Suprapubic skin (tissue), 4 donors: ENCODE data around the gene SRBD1. TPM values are rescaled to one million over a fixed set of nuclear protein-coding genes. Genes with fewer than 3 reads are reported as not detected.

Experiments
- DNase-seq, 2 donors: peaks; one replicate each; pipeline ENCODE4 v3.0.0-alpha.2; 2019; ENCODE audit warnings: low spot score in 2 of 2
- H3K27ac ChIP-seq: fragments of 200-600 bp; sonication (generic); one replicate; pipeline ENCODE4 v1.5.1; 2019
- H3K27me3 ChIP-seq: fragments of 200-600 bp; sonication (generic); one replicate; pipeline ENCODE4 v1.5.1; 2019
- H3K36me3 ChIP-seq: fragments of 200-600 bp; sonication (generic); one replicate; pipeline ENCODE4 v1.5.1; 2019
- H3K4me1 ChIP-seq: fragments of 200-600 bp; sonication (generic); one replicate; pipeline ENCODE4 v1.5.1; 2019
- H3K4me3 ChIP-seq: fragments of 200-600 bp; sonication (generic); one replicate; pipeline ENCODE4 v1.5.1; 2019; ENCODE audit warnings: mild to moderate bottlenecking
- H3K9me3 ChIP-seq: fragments of 200-600 bp; sonication (generic); one replicate; pipeline ENCODE4 v1.5.1; 2019
- EP300 ChIP-seq: sonication (generic); formaldehyde crosslinking; IDR thresholded peaks from one replicate; pipeline ENCODE4 v1.6.1; 2017; ENCODE audit warnings: antibody characterized with exemption
- POLR2A ChIP-seq, 2 donors: fragments of 450-650 bp; IDR thresholded peaks; one replicate each; pipeline ENCODE4 v1.6.1; 2017; ENCODE audit warnings: antibody characterized with exemption in 2 of 2, mild to moderate bottlenecking in 2 of 2, moderate library complexity in 2 of 2
- POLR2AphosphoS5 ChIP-seq, 3 donors: sonication (generic); formaldehyde crosslinking; IDR thresholded peaks; one replicate each; pipeline ENCODE4 v1.6.1; 2017; ENCODE audit warnings: antibody characterized with exemption in 3 of 3
- WGBS: methylation state at CpG from one replicate; pipeline ENCODE4 v1.1.5; 2018; 5-methylcytosine and 5-hydroxymethylcytosine counted together
- total RNA-seq, 4 donors: library from RNA; depleted of rRNA; stranded (reverse); fragments of >200 nt; gene quantifications; one replicate each; pipeline ENCODE4 v1.1.0, GENCODE V29; 2016
- TF ChIP-seq, protein P1 (sequence below), 2 donors: fragments of 200-600 bp in 1 of 2; fragments of 450-650 bp in 1 of 2; sonication (generic) in 1 of 2; IDR thresholded peaks; one replicate each; pipeline ENCODE4 v1.5.1; 2016 to 2019; ENCODE audit warnings: antibody characterized with exemption in 2 of 2, mild to moderate bottlenecking in 1 of 2, moderate library complexity in 1 of 2

Gene SRBD1
- total RNA-seq, 4 donors from 2014 or later, result 6.1 to 9.6 (median 7.2) TPM

DNA sequence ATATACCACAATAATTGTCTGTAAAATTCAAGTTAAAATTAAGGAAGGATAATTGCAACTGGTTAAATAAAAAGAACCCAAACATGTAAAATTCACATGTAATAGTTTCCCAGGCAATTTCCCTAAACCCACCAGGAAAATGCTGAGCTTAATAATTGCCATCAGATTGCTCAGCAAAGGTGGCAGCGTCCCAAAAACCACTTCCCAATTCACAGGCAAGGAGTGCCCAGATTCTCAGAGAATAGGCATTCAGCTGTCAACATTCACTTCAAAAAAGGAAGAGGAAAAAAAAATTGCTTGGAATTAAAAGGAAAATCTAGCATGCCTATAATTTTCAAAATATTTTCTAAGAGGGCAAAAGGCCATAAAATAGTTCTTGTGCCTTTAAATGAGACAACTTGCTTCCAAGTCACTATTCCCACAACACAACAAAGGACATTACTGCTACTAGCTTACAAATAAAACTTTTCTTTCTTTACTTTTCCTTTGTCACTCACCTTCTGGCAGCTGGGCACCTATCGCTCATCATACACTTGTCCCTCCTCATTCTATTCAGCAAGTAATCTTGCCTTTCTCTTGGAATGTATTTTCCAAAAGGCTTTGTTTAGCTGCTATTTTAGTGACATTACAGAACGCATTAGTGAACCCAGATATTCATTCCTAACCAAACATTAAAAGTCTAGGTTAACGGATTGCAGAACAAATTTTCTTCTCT, 15.2 kb downstream of the SRBD1 start:
- DNase-seq, result no peak
- TF ChIP-seq POLR2AphosphoS5 (IDR thresholded peaks at IDR 0.05), result no peak
- TF ChIP-seq POLR2A (IDR thresholded peaks at IDR 0.05), result no peak
- TF ChIP-seq, protein P1, sequence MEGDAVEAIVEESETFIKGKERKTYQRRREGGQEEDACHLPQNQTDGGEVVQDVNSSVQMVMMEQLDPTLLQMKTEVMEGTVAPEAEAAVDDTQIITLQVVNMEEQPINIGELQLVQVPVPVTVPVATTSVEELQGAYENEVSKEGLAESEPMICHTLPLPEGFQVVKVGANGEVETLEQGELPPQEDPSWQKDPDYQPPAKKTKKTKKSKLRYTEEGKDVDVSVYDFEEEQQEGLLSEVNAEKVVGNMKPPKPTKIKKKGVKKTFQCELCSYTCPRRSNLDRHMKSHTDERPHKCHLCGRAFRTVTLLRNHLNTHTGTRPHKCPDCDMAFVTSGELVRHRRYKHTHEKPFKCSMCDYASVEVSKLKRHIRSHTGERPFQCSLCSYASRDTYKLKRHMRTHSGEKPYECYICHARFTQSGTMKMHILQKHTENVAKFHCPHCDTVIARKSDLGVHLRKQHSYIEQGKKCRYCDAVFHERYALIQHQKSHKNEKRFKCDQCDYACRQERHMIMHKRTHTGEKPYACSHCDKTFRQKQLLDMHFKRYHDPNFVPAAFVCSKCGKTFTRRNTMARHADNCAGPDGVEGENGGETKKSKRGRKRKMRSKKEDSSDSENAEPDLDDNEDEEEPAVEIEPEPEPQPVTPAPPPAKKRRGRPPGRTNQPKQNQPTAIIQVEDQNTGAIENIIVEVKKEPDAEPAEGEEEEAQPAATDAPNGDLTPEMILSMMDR (IDR thresholded peaks at IDR 0.05), result no peak
- no peak for TF ChIP-seq EP300
- peaks cover 31% of the 10 kb centered on the region for H3K36me3 ChIP-seq
- no peak overlapping the region for H3K27ac ChIP-seq
- no peak overlapping the region for H3K4me3 ChIP-seq
- 55% methylated on average over 4 of the region's 4 CpGs for WGBS
- peaks cover 10% of the 10 kb centered on the region for H3K4me1 ChIP-seq
- no peaks in the 10 kb centered on the region for H3K27me3 ChIP-seq
- H3K9me3 ChIP-seq, result no peaks in the 10 kb centered on the region

DNA sequence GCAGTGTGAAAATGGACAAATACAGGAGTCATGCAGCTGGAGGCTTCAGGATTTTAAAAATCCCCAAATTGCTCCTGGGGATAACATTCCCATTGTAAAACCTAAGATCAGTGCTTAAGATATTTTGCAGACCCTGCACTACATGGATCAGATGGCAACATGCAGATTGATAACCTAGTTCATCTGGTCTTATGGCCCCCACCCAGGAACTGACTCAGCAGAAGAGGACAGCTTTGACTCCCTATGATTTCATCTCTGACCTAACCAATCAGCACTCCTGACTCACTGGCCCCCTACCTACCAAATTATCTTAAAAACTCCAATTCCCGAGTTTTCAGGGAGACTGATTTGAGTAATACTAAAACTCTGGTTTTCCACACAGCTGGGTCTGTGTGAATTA, 20.0 kb downstream of the SRBD1 start:
- Histone ChIP-seq H3K4me3 (no peak overlapping the region), H3K9me3 (no peaks in the 10 kb centered on the region), H3K27ac (no peak overlapping the region), H3K4me1 (peaks cover 8% of the 10 kb centered on the region), H3K27me3 (no peaks in the 10 kb centered on the region), H3K36me3 (no peaks in the 10 kb centered on the region)
- WGBS, result 89% methylated on average over 1 of the region's 1 CpG
- DNase-seq, result no peak
- no peak for TF ChIP-seq POLR2AphosphoS5 (IDR thresholded peaks at IDR 0.05)
- no peak for TF ChIP-seq EP300
- TF ChIP-seq, protein P1 (IDR thresholded peaks at IDR 0.05), result no peak
- TF ChIP-seq POLR2A (IDR thresholded peaks at IDR 0.05), result no peak

DNA sequence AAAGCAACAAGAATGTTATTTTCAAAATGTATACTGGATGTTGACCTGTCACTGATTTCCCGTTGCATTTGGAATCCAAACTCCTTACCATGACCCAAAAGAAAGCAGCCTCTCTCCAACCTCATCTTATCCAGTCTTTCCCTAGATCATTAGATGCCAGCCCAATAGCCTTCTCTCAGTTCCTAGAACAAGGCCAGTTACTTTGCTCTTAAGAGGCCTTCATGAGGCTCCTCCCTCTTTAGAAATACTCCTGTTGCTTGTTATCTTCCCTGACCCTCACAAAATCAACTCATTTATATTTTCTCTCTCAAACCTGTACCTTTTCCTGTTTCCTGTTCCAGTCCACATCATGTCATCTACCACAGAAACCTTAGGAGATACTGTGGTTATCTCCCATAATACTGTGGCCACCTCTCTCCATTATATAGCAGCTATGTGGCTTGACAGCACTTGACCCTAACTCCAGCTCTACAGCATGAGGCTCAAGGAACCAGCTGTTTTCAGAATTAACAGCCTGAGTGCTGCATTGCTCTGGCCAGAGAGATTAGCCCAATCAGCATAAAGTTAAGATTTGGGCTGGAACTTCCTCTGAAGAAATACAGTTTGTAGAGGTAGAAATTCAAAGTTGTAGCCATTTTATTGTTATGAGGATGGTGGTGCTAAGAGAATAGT, 22.8 kb downstream of the SRBD1 start:
- Histone ChIP-seq H3K9me3 (no peaks in the 10 kb centered on the region), H3K27me3 (no peaks in the 10 kb centered on the region), H3K4me1 (no peaks in the 10 kb centered on the region), H3K36me3 (no peaks in the 10 kb centered on the region), H3K27ac (no peak overlapping the region), H3K4me3 (no peak overlapping the region)
- DNase-seq, result no peak
- TF ChIP-seq, protein P1 (IDR thresholded peaks at IDR 0.05), result no peak
- no peak for TF ChIP-seq POLR2AphosphoS5 (IDR thresholded peaks at IDR 0.05)
- TF ChIP-seq EP300, result no peak
- no peak for TF ChIP-seq POLR2A (IDR thresholded peaks at IDR 0.05)
- 100% methylated on average over 1 of the region's 1 CpG for WGBS

DNA sequence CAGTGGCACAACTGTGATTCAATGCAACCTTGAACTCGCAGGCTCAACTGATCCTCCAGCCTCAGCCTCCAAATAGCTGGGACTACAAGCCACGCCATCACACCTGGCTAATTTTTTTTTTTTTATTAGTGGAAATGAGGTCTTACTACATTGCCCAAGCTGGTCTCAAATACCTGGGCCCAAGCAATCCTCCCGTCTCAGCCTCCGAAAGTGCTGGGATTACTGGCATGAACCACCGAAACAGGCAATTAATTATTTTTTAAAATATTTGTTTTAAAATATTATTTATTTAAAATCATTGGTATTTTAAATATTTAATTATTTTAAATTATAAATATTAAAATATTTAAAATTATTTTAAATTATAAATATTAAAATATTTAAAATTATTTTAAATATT, 24.5 kb downstream of the SRBD1 start:
- no peaks in the 10 kb centered on the region for H3K36me3 ChIP-seq
- no peaks in the 10 kb centered on the region for H3K27me3 ChIP-seq
- no peak overlapping the region for H3K27ac ChIP-seq
- no peak overlapping the region for H3K4me3 ChIP-seq
- no peaks in the 10 kb centered on the region for H3K4me1 ChIP-seq
- DNase-seq, result no peak
- no peaks in the 10 kb centered on the region for H3K9me3 ChIP-seq
- TF ChIP-seq, protein P1 (IDR thresholded peaks at IDR 0.05), result no peak
- no peak for TF ChIP-seq POLR2A (IDR thresholded peaks at IDR 0.05)
- no peak for TF ChIP-seq EP300
- TF ChIP-seq POLR2AphosphoS5 (IDR thresholded peaks at IDR 0.05), result no peak
- over 99% methylated on average over 5 of the region's 5 CpGs for WGBS

DNA sequence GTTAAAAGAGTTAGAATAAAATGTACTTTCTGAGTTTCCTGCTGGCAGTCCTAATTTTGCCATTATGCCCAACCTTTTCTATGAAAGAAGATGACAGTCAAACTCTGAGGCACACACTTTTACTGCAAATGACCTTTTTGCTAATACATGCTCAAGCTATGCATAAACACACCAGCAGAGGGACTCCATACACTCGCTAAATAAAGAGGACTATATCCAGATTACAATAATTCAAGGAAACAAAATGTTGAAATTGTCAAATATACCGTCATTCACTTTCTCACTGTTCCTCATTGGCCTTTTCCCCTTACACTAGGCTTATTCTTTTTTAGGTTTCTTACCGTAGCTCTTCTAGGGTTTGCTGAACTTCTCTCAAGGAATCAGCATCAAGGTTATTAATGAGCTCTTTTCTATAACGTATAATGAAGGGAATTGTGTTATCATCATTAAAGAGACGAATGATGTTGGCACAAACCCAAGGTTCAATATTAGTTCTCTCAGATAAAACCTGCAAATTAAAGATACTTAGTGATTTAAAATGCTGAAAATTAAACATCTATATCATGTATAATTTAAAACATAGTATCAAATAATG, 25.7 kb downstream of the SRBD1 start:
- DNase-seq, result no peak
- Histone ChIP-seq H3K27ac (no peak overlapping the region), H3K4me3 (no peak overlapping the region), H3K9me3 (no peaks in the 10 kb centered on the region), H3K27me3 (no peaks in the 10 kb centered on the region), H3K36me3 (peaks cover 5% of the 10 kb centered on the region), H3K4me1 (no peaks in the 10 kb centered on the region)
- 44% methylated on average over 5 of the region's 5 CpGs for WGBS
- TF ChIP-seq EP300 (no peak), POLR2AphosphoS5 (IDR thresholded peaks at IDR 0.05) (no peak)
- TF ChIP-seq, protein P1 (IDR thresholded peaks at IDR 0.05), result peak; percentile 46 to 61
